ENCODE measurements around the gene SCUBE2.

DNA sequence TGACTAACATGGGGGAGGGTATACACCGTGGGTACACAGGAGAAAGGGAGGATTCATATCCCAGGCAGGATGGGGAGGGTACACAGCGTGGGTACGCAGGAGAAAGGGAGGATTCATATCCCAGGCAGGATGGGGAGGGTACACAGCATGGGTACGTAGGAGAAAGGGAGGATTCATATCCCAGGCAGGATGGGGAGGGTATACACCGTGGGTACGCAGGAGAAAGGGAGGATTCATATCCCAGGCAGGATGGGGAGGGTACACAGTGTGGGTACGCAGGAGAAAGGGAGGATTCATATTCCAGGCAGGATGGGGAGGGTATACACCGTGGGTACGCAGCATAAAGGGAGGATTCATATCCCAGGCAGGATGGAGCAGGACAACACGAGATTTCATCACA is 51.0 kb downstream of the SCUBE2 start:
- no peak for TF ChIP-seq POLR2A (IDR thresholded peaks at IDR 0.05)
- TF ChIP-seq, protein P1, sequence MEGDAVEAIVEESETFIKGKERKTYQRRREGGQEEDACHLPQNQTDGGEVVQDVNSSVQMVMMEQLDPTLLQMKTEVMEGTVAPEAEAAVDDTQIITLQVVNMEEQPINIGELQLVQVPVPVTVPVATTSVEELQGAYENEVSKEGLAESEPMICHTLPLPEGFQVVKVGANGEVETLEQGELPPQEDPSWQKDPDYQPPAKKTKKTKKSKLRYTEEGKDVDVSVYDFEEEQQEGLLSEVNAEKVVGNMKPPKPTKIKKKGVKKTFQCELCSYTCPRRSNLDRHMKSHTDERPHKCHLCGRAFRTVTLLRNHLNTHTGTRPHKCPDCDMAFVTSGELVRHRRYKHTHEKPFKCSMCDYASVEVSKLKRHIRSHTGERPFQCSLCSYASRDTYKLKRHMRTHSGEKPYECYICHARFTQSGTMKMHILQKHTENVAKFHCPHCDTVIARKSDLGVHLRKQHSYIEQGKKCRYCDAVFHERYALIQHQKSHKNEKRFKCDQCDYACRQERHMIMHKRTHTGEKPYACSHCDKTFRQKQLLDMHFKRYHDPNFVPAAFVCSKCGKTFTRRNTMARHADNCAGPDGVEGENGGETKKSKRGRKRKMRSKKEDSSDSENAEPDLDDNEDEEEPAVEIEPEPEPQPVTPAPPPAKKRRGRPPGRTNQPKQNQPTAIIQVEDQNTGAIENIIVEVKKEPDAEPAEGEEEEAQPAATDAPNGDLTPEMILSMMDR (IDR thresholded peaks at IDR 0.05) = no peak
